NCI-H2227 (cell line): ENCODE data around the gene SLC35F3.

ENCODE experiments used
- DNase-seq: peaks from one replicate; lab custom pipeline; 2025; ENCODE audit not compliant: unreplicated experiment; lab: John Stamatoyannopoulos, UW

Gene SLC35F3

DNA sequence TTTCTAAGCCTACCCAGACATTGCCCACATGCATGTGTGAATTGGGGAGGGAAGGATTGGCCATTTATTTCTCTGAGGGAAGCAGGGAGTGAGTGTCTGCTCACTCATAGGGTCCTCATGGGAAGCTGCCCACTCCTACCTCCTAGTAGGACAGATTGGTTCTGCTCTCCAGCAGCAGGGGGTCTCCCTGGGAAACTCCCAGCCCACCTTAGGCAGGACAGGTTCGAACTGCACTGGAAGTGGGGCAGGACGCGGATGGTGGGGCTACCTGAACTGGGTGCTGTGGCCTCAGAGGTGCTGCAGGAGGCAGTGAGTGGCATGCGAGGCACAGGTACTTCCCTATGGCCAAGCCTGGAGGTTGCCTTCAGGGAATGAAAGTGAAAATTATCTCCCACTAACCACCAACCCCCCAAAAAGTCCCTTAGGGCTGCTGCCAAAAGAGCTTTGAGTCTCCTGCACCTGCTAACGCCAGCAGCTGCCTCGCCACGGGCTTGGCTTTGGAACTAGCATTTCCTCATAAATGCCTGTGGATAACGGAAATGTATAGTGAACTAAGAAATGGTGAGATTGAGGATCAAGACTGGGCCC, 311.7 kb downstream of the SLC35F3 start:
- no peak for DNase-seq

DNA sequence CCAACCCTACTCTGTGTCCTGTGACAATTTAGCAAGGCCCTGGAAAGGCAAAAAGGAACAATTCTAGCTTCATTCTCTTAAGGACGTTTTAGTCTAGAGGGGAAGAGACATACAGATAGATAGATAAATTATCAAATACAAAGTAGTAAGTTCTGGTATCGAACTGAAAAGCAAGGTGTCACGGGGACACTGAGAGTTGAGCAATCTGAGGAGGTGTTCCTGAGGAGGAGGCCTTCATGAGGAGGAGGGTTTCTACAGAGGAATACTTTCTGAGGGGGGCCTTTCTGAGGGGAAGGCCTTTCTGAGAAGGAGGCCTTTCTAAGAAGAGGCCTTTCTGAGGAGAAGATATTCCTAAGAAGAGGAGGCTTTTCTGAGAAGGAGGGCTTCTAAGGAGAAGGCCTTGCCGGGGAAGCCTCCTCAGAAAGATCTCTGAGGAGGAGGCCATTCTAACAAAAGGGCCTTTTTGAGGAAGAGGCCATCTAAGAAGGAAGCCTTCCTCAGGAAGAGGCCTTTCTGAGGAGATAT, 312.9 kb downstream of the SLC35F3 start:
- no peak for DNase-seq

DNA sequence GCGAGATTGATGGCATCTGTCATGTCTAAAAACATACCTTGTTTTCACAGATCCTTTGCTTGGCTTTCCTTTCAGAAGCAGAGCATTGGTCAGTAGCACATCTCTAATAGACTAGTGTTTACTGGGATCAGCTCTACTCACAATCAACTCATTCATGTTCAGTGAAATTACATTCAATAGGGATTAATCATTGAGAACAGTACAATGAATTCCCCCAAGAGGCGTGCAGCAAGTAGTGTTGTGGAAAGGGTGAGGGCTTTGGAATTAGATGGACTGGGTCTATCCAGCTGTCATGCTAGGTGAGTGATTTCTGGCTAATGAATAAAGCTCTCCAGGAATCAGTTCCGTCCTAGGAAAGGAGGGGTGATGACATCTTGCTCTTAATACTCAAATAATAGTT, 313.6 kb downstream of the SLC35F3 start:
- DNase-seq = no peak

DNA sequence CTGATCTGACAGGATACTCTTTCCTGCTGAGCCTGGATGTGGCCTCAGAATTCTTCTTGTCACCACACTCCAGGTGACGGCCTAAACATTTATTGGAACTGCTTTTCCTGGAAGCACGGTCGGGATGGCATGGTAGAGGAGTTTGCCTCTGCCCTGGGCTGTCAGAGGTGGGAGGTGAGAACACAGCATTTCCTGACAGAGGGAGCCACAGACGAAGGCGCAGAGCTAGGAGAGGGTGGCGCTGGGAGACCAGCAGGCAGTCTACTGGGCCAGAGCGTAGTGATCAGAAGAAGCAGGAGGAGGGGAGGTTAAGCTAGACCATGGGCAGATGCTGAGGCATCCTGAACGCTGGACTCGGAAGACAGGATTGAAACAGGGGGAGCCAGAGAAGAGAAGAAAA, 315.2 kb downstream of the SLC35F3 start:
- DNase-seq = no peak

DNA sequence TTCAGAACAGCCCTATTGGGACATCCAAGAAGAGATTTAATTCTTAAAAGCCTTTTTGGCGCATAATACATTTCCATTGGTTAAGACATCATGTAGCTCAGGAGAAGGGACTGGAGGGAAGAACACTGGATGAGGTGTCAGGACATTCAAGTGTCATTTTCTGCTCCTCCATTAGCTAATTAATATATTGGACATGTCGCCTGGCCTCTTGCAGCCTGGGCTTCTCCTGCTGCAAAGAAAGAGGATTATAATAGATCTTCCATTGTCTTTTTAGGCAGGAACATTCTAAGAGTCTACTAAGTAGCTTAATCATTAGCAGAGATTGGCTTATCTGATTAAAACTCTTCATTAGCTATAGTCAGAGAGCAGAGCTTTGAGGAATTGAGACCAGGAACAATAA, 317.1 kb downstream of the SLC35F3 start:
- no peak for DNase-seq

DNA sequence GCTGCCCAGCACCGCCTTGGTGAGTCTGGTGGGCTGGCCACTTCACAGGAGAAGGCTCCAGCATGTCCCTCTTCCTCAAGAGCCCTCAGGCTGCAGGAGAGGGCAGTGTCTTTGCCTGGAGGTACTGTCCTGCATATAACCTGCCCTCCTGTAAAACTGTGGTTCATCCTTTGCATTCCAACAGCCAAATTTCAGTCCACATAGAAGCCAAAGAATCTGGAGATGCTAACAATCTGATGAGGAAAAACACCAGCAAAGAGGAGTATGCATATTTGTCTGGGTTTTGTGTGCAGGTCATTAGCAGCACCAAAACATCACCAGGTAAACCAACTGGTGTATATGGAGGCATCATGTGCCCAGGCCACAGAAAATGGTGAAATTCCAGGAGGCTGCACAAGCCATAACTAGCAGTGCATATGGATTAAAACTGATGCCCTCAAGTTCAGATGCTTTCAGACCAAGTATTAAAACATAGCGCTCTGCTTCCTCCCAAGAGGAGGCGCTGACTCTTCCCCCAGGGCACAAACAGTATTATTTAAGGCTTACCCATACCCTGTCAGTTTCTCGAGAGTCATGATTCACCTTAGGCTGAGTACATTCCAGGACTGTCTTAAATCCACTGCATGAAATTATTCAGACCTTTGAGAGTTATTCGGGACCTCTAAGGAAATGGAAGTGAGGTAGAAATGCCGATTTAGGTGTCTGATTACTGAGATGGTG, 318.2 kb downstream of the SLC35F3 start:
- DNase-seq = no peak

DNA sequence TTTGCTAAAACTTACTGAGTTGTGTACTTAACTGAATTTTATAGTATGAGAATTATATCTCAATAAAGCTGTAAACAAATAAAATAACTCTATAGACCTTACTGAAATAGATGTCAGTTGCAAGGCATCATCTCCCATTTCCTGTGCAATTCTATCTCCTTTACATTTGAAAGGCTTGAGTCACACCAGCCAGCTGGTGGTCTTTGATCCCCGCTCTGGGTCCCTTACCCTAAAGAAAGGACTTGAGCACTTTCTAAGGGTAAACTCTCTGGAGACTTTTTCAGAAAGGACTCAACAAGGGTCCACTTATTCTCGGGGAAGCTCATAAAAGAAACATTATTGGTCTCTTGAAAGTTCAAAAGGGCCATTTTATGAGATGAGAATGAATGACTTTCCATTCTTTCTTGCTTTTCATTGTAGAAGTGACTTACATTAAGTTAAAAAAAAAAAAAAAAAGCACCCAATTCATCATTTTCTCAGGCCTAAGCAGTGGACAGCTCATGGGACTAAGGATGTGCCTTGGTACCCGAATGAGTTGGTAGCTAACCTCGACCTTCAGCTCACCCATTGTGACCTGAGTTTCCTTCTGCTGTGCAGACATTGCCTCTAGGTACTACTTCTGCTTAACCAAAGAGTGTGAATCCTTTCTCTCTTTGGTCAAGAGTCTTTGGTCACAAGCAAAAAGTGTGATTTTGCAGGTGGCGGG, 321.8 kb downstream of the SLC35F3 start:
- DNase-seq = no peak

DNA sequence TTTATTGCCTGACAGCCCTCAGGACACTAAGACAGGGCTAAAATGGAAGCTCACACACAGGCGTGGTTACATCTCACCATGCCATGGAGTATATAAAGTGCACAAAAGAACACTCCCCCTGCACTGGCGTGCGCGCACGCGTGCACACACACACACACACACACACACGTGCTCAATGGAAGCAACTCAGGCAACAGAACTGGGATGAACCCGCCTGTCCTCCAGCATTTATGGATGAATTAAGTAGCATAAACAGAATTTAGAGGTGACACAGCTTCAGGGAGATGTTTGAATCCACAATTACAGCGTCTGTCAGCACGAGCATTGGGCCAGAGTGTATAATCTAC, 322.3 kb downstream of the SLC35F3 start:
- no peak for DNase-seq

DNA sequence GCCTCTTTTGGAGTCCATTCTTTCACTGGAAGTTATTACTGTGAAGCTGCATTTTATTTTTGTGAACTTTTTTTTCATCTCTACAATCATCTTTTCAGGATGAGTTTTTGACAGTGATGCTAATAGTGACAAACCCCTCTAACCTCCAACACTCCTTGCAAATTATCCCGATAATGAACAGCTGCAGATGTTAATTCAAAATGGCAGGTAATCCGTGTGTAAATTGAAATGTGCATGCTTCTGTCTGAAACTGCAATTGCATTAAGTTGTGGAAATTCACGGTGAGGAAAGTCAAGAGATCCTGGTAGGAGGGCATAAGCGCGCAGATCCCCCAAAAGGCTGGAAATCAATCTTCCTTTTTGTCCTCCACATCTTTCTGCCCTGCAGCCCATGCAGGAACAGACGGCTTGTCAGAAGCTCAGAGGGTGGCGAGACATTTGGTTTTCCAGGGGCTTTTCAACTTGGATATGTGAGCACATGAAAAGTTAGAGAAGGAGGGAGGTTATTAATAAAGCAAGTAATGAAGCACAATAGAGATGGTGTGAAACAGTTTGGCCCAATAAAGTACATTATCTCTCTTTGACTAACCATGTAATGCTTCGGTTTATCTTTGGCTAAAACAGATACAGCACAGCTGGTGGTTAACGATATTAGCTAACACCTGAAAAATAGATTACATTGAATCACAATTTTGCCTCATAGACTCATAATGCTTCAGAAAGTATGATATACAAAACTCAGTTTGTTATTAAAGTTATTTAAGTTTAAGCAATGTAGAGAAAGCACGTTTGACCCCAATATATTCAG, 325.3 kb downstream of the SLC35F3 start:
- no peak for DNase-seq

DNA sequence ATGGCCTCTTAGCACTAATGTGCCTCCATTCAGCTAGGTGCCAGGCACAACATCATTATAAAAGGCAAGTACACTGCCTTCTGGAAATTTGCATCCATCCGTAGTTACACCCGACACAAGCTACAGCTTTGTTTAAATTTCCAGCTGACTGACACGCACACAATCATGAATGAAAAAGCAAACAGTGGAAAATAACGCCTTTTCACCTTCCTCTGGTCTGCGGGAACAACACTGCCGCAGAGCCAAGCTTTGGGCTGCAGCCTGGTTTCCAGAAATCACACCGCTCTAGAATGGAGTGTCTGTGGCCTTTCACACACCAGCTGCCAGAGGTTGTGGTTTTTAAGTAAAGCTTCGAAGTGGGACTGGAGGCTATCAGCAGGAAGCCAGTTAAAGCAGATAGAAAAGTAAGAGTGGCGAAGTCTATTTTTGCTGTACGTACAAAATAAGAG, 326.0 kb downstream of the SLC35F3 start:
- DNase-seq = no peak

DNA sequence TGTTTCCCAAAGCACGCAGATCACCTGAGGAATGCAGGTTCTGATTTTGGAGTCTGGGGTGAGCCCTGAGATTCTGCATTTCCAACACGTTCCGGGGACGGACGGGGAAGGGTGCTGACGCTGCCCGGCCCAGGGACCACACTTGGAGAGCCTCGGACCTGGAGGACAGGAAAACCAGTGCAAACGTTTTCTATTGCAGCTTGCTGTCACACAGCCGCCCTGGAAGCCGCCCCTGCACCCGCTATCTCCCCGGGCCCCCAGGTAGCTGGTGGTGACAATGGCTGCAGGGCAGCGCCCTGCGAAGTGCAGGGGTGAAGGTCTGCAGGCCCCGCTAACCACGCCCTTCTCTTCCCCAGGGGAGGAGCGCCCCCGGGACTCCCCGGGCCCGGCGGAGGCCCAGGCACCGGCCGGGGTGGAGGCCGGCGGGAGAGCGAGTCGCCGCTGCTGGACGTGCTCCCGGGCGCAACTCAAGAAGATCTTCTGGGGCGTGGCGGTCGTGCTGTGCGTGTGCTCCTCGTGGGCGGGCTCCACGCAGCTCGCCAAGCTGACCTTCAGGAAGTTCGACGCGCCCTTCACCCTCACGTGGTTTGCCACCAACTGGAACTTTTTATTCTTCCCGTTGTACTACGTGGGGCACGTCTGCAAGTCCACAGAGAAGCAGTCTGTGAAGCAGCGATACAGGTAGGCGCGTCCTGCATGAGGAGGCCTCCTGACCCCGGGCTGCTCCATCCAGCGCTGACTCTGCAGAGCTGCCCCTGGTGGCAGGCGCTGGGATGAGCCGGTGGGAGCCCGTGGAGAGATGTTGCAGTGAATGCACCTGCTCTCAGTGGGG, 326.8 kb downstream of the SLC35F3 start:
- DNase-seq = no peak

DNA sequence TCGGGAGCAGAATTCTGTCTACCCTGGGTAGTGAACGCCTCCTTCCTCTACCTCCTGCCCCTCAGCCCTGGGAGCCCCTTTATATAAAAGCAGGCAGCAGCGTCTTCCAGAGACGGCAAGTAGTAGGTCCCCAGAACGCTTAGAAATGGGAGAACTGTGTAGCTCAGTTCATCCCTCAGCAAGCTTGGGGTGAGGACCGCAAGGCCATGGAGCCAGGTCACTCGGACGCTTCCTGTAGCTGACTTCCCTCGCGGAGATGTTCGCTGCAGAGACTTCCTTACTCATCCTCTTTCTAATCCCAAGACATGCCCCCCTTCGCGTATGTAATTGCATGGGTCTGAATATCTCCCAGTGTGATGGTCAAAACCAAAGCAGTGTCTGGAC, 327.4 kb downstream of the SLC35F3 start:
- DNase-seq = no peak

DNA sequence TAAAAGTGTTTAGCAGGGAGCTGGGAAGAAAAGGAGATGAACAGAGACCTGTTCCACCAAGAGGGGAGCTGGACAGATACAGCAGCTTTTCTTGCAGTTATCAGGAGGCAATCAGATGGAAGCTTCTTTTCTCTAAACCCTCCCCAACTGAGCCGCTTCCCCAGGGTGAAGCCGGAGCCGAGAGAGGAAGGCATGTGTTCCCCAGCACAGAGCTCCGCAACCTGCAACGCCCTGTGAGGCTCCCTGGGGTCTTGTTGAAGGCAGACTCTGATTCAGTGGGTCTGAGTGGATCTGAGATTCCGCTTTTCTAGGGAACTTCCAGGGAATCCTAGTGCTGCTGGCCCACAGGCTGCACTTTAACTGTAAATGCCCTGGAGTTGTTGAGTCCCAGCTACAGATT, 329.7 kb downstream of the SLC35F3 start:
- no peak for DNase-seq

DNA sequence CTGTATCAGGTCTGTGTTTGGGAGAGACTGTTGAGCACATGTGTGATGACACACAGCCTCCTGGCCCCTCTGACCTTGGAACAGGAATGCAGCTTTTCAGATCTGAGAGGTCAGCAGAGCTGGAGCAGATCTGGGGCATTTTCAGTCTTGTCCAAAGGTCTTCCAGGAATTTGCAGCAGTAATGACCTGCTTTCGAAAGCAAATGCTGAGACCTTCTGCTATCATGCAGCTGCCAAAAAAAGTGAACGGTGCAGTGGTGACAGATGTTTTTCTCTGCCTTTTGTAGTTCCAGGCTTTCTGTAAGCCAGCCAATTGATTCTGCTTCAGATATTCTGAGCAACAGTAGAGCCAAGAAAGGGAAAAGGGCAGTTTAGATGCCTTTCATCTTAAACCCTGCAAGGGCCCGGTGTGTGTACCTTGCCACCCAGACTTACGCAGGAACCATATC, 331.0 kb downstream of the SLC35F3 start:
- DNase-seq = no peak

DNA sequence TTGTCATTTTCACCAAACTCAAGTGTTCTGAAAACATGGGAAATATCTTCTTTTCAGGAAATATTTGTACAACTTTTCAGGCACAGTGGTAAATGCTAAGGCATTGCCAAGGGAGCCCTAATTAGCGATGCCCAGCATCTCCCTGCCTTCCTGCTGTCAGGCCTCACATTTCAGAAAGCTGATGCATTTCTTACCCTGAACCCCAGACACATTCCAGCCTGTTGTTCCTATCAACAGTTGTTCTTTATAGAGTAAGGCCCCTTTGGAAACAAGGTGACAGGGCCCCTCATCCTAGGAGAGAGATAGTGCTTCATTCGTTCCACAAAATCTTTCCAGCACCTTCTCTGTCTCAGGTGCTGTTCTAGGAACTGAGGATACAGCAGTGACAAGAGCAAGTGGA, 332.9 kb downstream of the SLC35F3 start:
- no peak for DNase-seq

DNA sequence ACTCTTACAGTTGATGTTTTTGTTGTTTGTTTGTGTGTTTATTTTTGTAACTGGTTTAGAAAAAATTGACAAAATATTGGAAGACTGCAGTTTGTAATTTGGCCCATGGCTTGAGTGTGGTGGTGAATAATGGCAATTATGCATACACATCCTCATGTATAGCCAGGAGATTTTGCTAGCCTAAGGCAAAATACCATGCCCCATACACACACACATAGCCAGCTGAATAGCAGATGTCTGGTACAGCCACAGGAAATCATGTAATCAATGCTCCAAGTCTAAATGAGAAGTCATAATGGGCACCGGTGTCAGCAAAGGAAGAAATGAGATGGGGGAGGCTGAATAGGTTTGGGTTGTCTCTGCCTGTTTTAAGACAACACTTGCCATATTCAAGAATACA, 333.6 kb downstream of the SLC35F3 start:
- no peak for DNase-seq

DNA sequence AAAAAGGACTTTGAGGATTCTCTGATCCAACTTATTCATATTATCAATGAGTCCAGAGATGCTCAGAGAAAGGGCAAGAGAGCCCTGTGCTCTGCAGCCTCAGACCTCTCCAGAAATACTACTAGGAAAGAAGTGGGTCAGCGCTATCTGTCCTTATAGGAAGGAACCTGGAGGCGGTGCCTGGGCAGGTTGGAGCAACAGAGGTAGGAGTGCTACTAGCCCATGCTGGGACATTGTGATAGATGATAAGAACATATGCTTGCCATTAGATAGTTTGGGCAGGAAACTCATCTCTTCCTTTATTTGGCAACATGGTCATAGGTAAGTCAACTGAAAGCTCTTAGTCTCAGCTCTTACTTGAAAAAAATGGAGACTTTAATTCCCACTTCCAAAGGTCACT, 335.0 kb downstream of the SLC35F3 start:
- DNase-seq = no peak

DNA sequence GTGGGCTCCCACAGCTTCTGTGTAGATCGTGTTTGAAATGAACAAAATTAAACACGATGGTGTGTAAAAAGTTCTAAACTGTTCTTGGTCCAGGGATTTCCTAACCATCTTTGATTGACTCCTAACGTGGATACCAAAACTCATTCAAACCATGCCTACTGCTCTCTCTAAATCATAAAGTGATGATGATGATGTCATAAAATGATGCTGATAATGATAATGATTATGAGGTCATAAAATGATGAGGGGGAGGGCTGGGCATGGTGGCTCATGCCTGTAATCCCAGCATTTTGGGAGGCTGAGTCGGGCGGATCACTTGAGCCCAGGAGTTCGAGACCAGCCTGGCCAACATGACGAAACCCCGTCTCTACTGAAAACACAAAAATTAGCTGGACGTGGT, 335.5 kb downstream of the SLC35F3 start:
- no peak for DNase-seq

DNA sequence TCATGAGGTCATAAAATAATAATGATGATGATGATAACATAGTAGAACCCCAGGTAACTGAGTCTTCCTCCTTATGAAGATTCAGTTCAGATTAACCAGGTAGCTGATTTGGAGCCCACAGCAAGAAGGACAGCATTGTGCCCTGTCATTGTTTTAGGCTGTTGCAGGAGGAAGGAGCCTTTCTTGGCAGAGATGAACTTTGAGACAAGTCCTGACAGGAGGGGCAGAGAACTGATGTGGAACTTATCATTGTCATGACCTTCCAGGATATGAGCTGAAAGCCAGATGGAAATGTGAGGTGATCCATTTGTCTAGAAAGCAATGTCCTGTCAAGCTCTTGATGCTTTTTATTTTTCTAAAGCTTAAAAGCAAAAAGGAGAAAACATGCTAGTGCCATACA, 336.2 kb downstream of the SLC35F3 start:
- DNase-seq = no peak

DNA sequence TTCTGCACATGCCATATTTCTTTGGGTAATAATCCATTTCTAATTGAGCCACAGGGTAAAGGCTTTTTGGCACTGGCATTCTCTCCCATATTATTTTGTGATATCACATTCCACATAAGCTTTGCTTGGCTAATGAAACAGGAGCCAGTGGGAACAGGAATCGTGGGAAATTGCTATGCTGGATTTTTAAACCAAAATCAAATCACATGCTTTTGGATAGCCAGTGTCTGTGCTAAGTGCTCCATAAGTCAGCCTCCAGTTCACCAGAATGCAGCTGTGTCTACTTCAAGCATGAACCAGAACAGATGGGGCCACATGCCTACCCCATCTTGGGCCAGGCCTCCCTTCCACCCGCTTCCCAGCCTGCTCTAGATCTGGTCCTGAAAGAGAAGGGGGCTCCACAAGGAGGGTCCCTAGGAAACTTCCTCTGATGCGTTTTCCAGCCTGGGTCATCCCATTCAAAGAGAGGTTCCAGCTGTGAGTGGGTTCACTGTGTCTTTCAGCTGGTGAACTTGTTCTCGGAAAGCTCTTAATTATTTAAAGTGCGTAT, 337.5 kb downstream of the SLC35F3 start:
- DNase-seq = no peak
